Measurements from ENCODE around the gene ZFP42. TPM values are rescaled to one million over a fixed set of nuclear protein-coding genes. Genes with fewer than 3 reads are reported as not detected.

ZFP42 gene
- total and polyA plus RNA-seq, 9 donors, result 0.28 TPM; not detected in 8

DNA sequence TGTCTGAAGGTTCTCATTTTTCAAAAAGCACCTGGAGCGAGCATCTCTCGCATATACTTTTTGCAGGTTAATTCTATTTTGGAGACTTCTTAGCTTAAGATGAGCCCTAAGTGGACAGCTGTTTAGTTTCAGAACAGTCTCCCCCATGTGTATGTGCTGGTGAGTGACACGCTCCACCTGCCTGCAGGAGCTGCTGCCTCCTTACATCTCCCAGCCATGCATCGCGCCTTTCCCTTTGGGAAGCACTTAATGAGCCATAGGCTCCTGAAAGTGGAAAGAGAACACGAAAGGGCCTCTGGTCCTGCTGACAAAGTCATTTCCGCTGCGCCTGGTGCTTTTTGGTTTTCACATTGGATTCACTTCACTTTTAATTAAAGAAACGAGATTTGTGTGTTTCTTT is 57.7 kb downstream of the ZFP42 start:
- intact Hi-C loops (cut with DNase I), result no loop called here
- H3K9me3 ChIP-seq, result no peaks in the 10 kb centered on the region
- no peak overlapping the region for H3K27ac ChIP-seq
- TF ChIP-seq, protein P1, sequence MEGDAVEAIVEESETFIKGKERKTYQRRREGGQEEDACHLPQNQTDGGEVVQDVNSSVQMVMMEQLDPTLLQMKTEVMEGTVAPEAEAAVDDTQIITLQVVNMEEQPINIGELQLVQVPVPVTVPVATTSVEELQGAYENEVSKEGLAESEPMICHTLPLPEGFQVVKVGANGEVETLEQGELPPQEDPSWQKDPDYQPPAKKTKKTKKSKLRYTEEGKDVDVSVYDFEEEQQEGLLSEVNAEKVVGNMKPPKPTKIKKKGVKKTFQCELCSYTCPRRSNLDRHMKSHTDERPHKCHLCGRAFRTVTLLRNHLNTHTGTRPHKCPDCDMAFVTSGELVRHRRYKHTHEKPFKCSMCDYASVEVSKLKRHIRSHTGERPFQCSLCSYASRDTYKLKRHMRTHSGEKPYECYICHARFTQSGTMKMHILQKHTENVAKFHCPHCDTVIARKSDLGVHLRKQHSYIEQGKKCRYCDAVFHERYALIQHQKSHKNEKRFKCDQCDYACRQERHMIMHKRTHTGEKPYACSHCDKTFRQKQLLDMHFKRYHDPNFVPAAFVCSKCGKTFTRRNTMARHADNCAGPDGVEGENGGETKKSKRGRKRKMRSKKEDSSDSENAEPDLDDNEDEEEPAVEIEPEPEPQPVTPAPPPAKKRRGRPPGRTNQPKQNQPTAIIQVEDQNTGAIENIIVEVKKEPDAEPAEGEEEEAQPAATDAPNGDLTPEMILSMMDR (IDR thresholded peaks at IDR 0.05), result no peak
- TF ChIP-seq EP300 (IDR thresholded peaks at IDR 0.05), result no peak
- TF ChIP-seq POLR2A (IDR thresholded peaks at IDR 0.05), result no peak
- H3K4me3 ChIP-seq, result no peak overlapping the region
- no peaks in the 10 kb centered on the region for H3K4me1 ChIP-seq (ENCODE audit: insufficient read depth)
- no peaks in the 10 kb centered on the region for H3K36me3 ChIP-seq
- no peaks in the 10 kb centered on the region for H3K27me3 ChIP-seq
- 59 to 71% (median 67%) methylated on average over 9 of the region's 9 CpGs for WGBS, 3 donors
- no peak for DNase-seq

Other genes with a start within 250 kb of the ZFP42 start
- gene TRIML2, start 113.8 kb downstream of the ZFP42 start, total RNA-seq, result not detected
- gene TRIML2, start 113.8 kb downstream of the ZFP42 start, polyA plus RNA-seq, result not detected
- not detected for gene TRIML1, start 143.7 kb downstream of the ZFP42 start, total RNA-seq
- not detected for gene TRIML1, start 143.7 kb downstream of the ZFP42 start, polyA plus RNA-seq